CD4-positive, alpha-beta T cell treated with Interleukin-17A for 4 hours (primary cell): ENCODE data around the gene SIAH1.
"Not testable (repeated sequence)": the region's sequence is repeated elsewhere in the genome, so short reads cannot be mapped to it uniquely, and the experiment has no call there.

Experiments used
- DNase-seq: peaks from one replicate; pipeline ENCODE4 v3.0.0-alpha.2; 2020; ENCODE audit warnings: mixed read lengths

Gene SIAH1

DNA sequence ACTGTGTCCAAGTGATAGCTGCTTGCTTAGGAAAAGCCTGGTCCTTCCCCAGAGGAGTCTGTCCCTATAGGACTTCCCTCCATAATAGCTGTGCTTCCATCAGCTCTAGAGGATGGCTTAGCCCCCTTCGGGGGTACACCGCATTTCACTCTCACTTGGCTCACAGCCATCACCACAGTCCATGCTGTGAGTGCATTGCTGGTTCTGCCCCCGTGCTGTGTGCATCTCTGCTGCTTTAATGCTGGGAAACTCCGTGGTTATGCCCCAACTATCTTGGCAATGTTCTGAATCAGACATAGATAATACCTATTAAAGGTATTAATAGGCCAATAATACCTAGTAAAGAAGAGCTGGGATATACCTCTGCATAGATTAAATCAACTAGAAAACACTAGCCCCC lies 58.3 kb downstream of the SIAH1 start:
- no peak for DNase-seq

- DNase-seq = no peak
Observed at GRCh38 chr16:48323783-48324775, 61.1 kb downstream of the SIAH1 start.

GRCh38 chr16:48321317-48322036 lies 63.7 kb downstream of the SIAH1 start:
- no peak for DNase-seq

GRCh38 chr16:48318630-48319029 lies 66.6 kb downstream of the SIAH1 start:
- DNase-seq = peak; percentile 57

GRCh38 chr16:48317614-48318315 lies 67.4 kb downstream of the SIAH1 start:
- peak; percentile 23 for DNase-seq

- DNase-seq = no peak
Observed at GRCh38 chr16:48317026-48317425, 68.2 kb downstream of the SIAH1 start.

- not testable (repeated sequence) for DNase-seq
Observed at GRCh38 chr16:48313905-48314304, 71.3 kb downstream of the SIAH1 start.

- DNase-seq = no peak
Observed at GRCh38 chr16:48310908-48311641, 74.1 kb downstream of the SIAH1 start.
